Measurements from ENCODE around the gene CUZD1.

- TF ChIP-seq, protein P1, sequence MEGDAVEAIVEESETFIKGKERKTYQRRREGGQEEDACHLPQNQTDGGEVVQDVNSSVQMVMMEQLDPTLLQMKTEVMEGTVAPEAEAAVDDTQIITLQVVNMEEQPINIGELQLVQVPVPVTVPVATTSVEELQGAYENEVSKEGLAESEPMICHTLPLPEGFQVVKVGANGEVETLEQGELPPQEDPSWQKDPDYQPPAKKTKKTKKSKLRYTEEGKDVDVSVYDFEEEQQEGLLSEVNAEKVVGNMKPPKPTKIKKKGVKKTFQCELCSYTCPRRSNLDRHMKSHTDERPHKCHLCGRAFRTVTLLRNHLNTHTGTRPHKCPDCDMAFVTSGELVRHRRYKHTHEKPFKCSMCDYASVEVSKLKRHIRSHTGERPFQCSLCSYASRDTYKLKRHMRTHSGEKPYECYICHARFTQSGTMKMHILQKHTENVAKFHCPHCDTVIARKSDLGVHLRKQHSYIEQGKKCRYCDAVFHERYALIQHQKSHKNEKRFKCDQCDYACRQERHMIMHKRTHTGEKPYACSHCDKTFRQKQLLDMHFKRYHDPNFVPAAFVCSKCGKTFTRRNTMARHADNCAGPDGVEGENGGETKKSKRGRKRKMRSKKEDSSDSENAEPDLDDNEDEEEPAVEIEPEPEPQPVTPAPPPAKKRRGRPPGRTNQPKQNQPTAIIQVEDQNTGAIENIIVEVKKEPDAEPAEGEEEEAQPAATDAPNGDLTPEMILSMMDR (IDR thresholded peaks at IDR 0.05): no peak
- TF ChIP-seq ZBTB21 (CRISPR knock-in tag; IDR thresholded peaks at IDR 0.05; ENCODE audit: borderline replicate concordance) (no peak), IRF2 (CRISPR knock-in tag; IDR thresholded peaks at IDR 0.05; ENCODE audit: borderline replicate concordance, low read depth) (no peak), ZNF671 (CRISPR knock-in tag; IDR thresholded peaks at IDR 0.05) (no peak), CREB1 (CRISPR knock-in tag; IDR thresholded peaks at IDR 0.05) (no peak), CREM (CRISPR knock-in tag; IDR thresholded peaks at IDR 0.05) (no peak), RELA (CRISPR knock-in tag; IDR thresholded peaks at IDR 0.05; ENCODE audit: borderline replicate concordance) (no peak), TCF7 (CRISPR knock-in tag; IDR thresholded peaks at IDR 0.05; ENCODE audit: low read depth) (no peak), ARID4B (CRISPR knock-in tag; IDR thresholded peaks at IDR 0.05; ENCODE audit: borderline replicate concordance) (no peak), ATF3 (CRISPR knock-in tag; conservative IDR thresholded peaks at IDR 0.05) (no peak)
- TF ChIP-seq, protein P2, sequence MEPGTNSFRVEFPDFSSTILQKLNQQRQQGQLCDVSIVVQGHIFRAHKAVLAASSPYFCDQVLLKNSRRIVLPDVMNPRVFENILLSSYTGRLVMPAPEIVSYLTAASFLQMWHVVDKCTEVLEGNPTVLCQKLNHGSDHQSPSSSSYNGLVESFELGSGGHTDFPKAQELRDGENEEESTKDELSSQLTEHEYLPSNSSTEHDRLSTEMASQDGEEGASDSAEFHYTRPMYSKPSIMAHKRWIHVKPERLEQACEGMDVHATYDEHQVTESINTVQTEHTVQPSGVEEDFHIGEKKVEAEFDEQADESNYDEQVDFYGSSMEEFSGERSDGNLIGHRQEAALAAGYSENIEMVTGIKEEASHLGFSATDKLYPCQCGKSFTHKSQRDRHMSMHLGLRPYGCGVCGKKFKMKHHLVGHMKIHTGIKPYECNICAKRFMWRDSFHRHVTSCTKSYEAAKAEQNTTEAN (CRISPR knock-in tag; IDR thresholded peaks at IDR 0.05): no peak
- TF ChIP-seq, protein P3, sequence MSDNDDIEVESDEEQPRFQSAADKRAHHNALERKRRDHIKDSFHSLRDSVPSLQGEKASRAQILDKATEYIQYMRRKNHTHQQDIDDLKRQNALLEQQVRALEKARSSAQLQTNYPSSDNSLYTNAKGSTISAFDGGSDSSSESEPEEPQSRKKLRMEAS (CRISPR knock-in tag; IDR thresholded peaks at IDR 0.05): no peak
- TF ChIP-seq, protein P4, sequence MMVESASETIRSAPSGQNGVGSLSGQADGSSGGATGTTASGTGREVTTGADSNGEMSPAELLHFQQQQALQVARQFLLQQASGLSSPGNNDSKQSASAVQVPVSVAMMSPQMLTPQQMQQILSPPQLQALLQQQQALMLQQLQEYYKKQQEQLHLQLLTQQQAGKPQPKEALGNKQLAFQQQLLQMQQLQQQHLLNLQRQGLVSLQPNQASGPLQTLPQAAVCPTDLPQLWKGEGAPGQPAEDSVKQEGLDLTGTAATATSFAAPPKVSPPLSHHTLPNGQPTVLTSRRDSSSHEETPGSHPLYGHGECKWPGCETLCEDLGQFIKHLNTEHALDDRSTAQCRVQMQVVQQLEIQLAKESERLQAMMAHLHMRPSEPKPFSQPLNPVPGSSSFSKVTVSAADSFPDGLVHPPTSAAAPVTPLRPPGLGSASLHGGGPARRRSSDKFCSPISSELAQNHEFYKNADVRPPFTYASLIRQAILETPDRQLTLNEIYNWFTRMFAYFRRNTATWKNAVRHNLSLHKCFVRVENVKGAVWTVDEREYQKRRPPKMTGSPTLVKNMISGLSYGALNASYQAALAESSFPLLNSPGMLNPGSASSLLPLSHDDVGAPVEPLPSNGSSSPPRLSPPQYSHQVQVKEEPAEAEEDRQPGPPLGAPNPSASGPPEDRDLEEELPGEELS (CRISPR knock-in tag; IDR thresholded peaks at IDR 0.05): no peak
These were observed 48.7 kb upstream of the CUZD1 start for GRCh38 chr10:122894261-122894944.

Data from WTC11 (cell line).